SK-N-SH (cell line): Measurements from ENCODE around the gene ZCCHC8. TPM values are rescaled to one million over a fixed set of nuclear protein-coding genes. Genes with fewer than 3 reads are reported as not detected.

Experiments
- CTCF ChIA-PET: fragments of 300-600, 350-600 bp; formaldehyde crosslinking; extraction: SDS; loops from one replicate; lab custom pipeline; 2021; lab: Yijun Ruan, JAX
- POLR2A ChIA-PET: fragments of 350-600 bp; sonication (Branson Sonifier 250); formaldehyde crosslinking; extraction: SDS; loops from one replicate; lab custom pipeline; 2020; ENCODE audit warnings: antibody characterized with exemption, inconsistent platforms; lab: Yijun Ruan, JAX
- DNase-seq: peaks from one replicate; pipeline ENCODE4 v3.0.0; 2012
- H2AFZ ChIP-seq: fragments of 200-600 bp; sonication (generic); 2 replicates; pipeline ENCODE4 v1.8.1; 2016; ENCODE audit warnings: antibody characterized with exemption, mild to moderate bottlenecking, low read depth
- H3F3A ChIP-seq: fragments of 200-600 bp; sonication (generic); replicated peaks from 2 replicates; pipeline ENCODE3; 2016; ENCODE audit warnings: antibody characterized with exemption, mild to moderate bottlenecking; ENCODE audit not compliant: insufficient read depth
- H3K27ac ChIP-seq, 2 experiments: fragments of 200-500 bp in 1 of 2; fragments of 200-600 bp in 1 of 2; sonication (Bioruptor generic) in 1 of 2; sonication (generic), shearing (Covaris generic) in 1 of 2; 2 replicates each; pipeline versions ENCODE4 v1.5.1 to v1.6.1; 2014 to 2016; ENCODE audit warnings: low read depth in 2 of 2, inconsistent platforms in 1 of 2, low read length in 1 of 2, mild to moderate bottlenecking in 1 of 2, mixed read lengths in 1 of 2
- H3K27me3 ChIP-seq: fragments of 200-600 bp; sonication (generic), shearing (Covaris generic); 2 replicates; pipeline ENCODE4 v1.6.1; 2016; ENCODE audit warnings: mixed run types; ENCODE audit not compliant: insufficient read depth
- H3K36me3 ChIP-seq, 2 experiments: fragments of 200-500 bp in 1 of 2; fragments of 200-600 bp in 1 of 2; sonication (Bioruptor generic) in 1 of 2; sonication (generic) in 1 of 2; replicated peaks in 1 of 2; 2 replicates each; pipeline versions ENCODE3 to v1.5.1; 2014 to 2016; ENCODE audit warnings: low read length in 1 of 2, mild to moderate bottlenecking in 1 of 2; ENCODE audit not compliant: insufficient read depth in 2 of 2, control insufficient read depth in 1 of 2
- H3K4me1 ChIP-seq, 2 experiments: fragments of 200-500 bp in 1 of 2; fragments of 200-600 bp in 1 of 2; sonication (Bioruptor generic) in 1 of 2; sonication (generic), shearing (Covaris generic) in 1 of 2; 2 replicates each; pipeline versions ENCODE4 v1.5.1 to v1.6.1; 2014 to 2016; ENCODE audit warnings: low read depth in 1 of 2, low read length in 1 of 2, mixed run types in 1 of 2; ENCODE audit not compliant: insufficient read depth in 2 of 2, control insufficient read depth in 1 of 2
- H3K4me2 ChIP-seq: fragments of 200-600 bp; sonication (generic), shearing (Covaris generic); 2 replicates; pipeline ENCODE4 v1.6.1; 2017; ENCODE audit warnings: mixed run types
- H3K4me3 ChIP-seq, 2 experiments: fragments of 200-500 bp in 1 of 2; fragments of 200-600 bp in 1 of 2; sonication (Bioruptor generic) in 1 of 2; sonication (generic), shearing (Covaris generic) in 1 of 2; 2 replicates each; pipeline versions ENCODE4 v1.5.1 to v1.8.1; 2014 to 2016; ENCODE audit warnings: low read depth in 2 of 2, inconsistent platforms in 1 of 2, low read length in 1 of 2, mild to moderate bottlenecking in 1 of 2, mixed read lengths in 1 of 2, moderate library complexity in 1 of 2
- H3K79me2 ChIP-seq: fragments of 200-600 bp; sonication (generic); 2 replicates; pipeline ENCODE4 v1.8.1; 2017; ENCODE audit warnings: mild to moderate bottlenecking; ENCODE audit not compliant: insufficient read depth
- H3K9ac ChIP-seq: fragments of 200-600 bp; sonication (generic); 2 replicates; pipeline ENCODE4 v1.6.1; 2017; ENCODE audit warnings: mixed run types
- H3K9me2 ChIP-seq: fragments of 200-600 bp; sonication (generic); 2 replicates; pipeline ENCODE4 v1.6.1; 2017; ENCODE audit warnings: mixed run types
- H3K9me3 ChIP-seq: fragments of 200-600 bp; sonication (generic); 2 replicates; pipeline ENCODE4 v1.6.1; 2017; ENCODE audit warnings: mixed run types, mild to moderate bottlenecking, moderate library complexity
- H4K20me1 ChIP-seq: fragments of 200-600 bp; sonication (generic); 2 replicates; pipeline ENCODE4 v1.6.1; 2017; ENCODE audit warnings: mild to moderate bottlenecking, mixed run types; ENCODE audit not compliant: insufficient read depth
- CHD2 ChIP-seq: fragments of 150-350 bp; IDR thresholded peaks from 2 replicates; pipeline ENCODE4 v1.6.1; 2018; ENCODE audit warnings: low read length; ENCODE audit not compliant: partially characterized antibody
- EZH2phosphoT487 ChIP-seq: fragments of 200-600 bp; sonication (generic); IDR thresholded peaks from 2 replicates; pipeline ENCODE4 v1.6.1; 2017; ENCODE audit warnings: low read depth, mixed run types, mild to moderate bottlenecking, antibody characterized with exemption, moderate library complexity, borderline replicate concordance
- FOSL2 ChIP-seq: IDR thresholded peaks from 2 replicates; pipeline ENCODE4 v1.4.0; 2012; ENCODE audit warnings: low read depth, mild to moderate bottlenecking, moderate library complexity, borderline replicate concordance
- GATA2 ChIP-seq: sonication (generic); formaldehyde crosslinking; IDR thresholded peaks from 2 replicates; pipeline ENCODE4 v1.5.0; 2020; ENCODE audit warnings: mild to moderate bottlenecking, missing genetic modification reagents
- JUND ChIP-seq: IDR thresholded peaks from 2 replicates; pipeline ENCODE4 v1.4.0; 2012
- MEF2A ChIP-seq: IDR thresholded peaks from 2 replicates; pipeline ENCODE4 v1.4.0; 2012; ENCODE audit warnings: low read depth, borderline replicate concordance
- RAD21 ChIP-seq: IDR thresholded peaks from 2 replicates; pipeline ENCODE4 v1.6.1; 2012; ENCODE audit warnings: mild to moderate bottlenecking, low read length
- RFX5 ChIP-seq: IDR thresholded peaks from 2 replicates; pipeline ENCODE4 v1.6.1; 2012; ENCODE audit warnings: mild to moderate bottlenecking, improper control_type of control experiment, low read length
- RXRA ChIP-seq: IDR thresholded peaks from 2 replicates; pipeline ENCODE4 v1.4.0; 2012; ENCODE audit warnings: low read depth, mild to moderate bottlenecking, borderline replicate concordance
- SIN3A ChIP-seq: IDR thresholded peaks from 2 replicates; pipeline ENCODE4 v1.6.1; 2012; ENCODE audit warnings: low read depth, mild to moderate bottlenecking, low read length, moderate library complexity, borderline replicate concordance
- SMC3 ChIP-seq: IDR thresholded peaks from 2 replicates; pipeline ENCODE4 v1.6.1; 2012; ENCODE audit warnings: low read depth, low read length, improper control_type of control experiment
- TCF12 ChIP-seq: IDR thresholded peaks from 2 replicates; pipeline ENCODE4 v1.4.0; 2012
- WGBS: methylation state at CpG from one replicate; pipeline ENCODE4 v1.1.6; 2017; ENCODE audit warnings: low lambda C conversion rate; 5-methylcytosine and 5-hydroxymethylcytosine counted together
- polyA plus RNA-seq, 3 experiments: library from polyadenylated mRNA; depleted of rRNA; stranded (reverse); fragments of >200 nt; gene quantifications; 2 replicates each; pipeline ENCODE4 v1.2.3, GENCODE V29; 2012
- TF ChIP-seq, protein P1 (sequence below): IDR thresholded peaks from 2 replicates; pipeline ENCODE4 v1.6.1; 2012; ENCODE audit warnings: mild to moderate bottlenecking, low read depth, low read length, moderate library complexity
- TF ChIP-seq, protein P2 (sequence below): IDR thresholded peaks from 2 replicates; pipeline ENCODE4 v1.4.0; 2012; ENCODE audit warnings: low read depth, borderline replicate concordance
- TF ChIP-seq, protein P3 (sequence below): IDR thresholded peaks from 2 replicates; pipeline ENCODE4; 2012
- TF ChIP-seq, protein P4 (sequence below): fragments of 200-600 bp; sonication (generic); IDR thresholded peaks from 2 replicates; pipeline ENCODE4 v1.6.1; 2017; ENCODE audit warnings: antibody characterized with exemption, mild to moderate bottlenecking, moderate library complexity
- TF ChIP-seq, protein P5 (sequence below): fragments of 150-350 bp; IDR thresholded peaks from 2 replicates; pipeline ENCODE4 v1.6.1; 2017; ENCODE audit warnings: antibody characterized with exemption, low read length, low read depth, borderline replicate concordance
- TF ChIP-seq, protein P6 (sequence below): fragments of 150-350 bp; IDR thresholded peaks from 2 replicates; pipeline ENCODE4 v1.6.1; 2016; ENCODE audit warnings: mild to moderate bottlenecking, low read depth, low read length

ZCCHC8 gene
- polyA plus RNA-seq, 1 of the 3 experiments (the other 2 are of a cell fraction) = 11.3 TPM

DNA sequence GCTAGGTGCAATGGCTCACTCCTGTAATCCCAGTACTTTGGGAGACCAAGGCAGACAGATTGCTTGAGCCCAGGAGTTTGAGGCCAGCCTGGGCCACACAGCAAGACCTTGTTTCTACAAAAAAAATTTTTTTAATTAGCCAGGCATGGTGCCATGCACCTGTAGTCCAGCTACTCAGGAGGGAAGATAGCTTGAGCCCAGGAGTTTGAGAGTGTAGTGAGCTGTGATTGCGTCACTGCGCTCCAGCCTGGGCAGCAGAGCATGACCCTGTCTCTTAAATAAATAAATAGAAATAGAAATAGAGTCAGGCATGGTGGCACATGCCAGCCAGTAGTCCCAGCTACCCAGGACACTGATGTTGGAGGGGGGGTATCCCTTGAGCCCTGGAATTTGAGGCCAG lies 41.5 kb downstream of the ZCCHC8 start:
- POLR2A ChIA-PET = no interaction called here

More for the DNA sequence above, 41.5 kb downstream of the ZCCHC8 start:
- Histone ChIP-seq H3K4me1 (no peaks in the 10 kb centered on the region), H3K27me3 (no peaks in the 10 kb centered on the region), H2AFZ (no peak overlapping the region), H3K27ac (no peak overlapping the region), H3K4me2 (no peak overlapping the region), H3K79me2 (no peaks in the 10 kb centered on the region), H3K36me3 (no peaks in the 10 kb centered on the region), H3K9me3 (no peaks in the 10 kb centered on the region), H4K20me1 (no peaks in the 10 kb centered on the region), H3F3A (peaks cover 9% of the 10 kb centered on the region), H3K9ac (no peak overlapping the region), H3K9me2 (no peaks in the 10 kb centered on the region), H3K4me3 (no peak overlapping the region)
- CTCF ChIA-PET = interaction anchor here (2.7 to 2.9 kb wide), 2 partner anchors 12 to 60 kb away, joined by 10 to 11 read pairs; no protein-coding TSS in a partner anchor
- 100% methylated on average over 2 of the region's 2 CpGs for WGBS
- no peak for DNase-seq
- TF ChIP-seq, protein P1, sequence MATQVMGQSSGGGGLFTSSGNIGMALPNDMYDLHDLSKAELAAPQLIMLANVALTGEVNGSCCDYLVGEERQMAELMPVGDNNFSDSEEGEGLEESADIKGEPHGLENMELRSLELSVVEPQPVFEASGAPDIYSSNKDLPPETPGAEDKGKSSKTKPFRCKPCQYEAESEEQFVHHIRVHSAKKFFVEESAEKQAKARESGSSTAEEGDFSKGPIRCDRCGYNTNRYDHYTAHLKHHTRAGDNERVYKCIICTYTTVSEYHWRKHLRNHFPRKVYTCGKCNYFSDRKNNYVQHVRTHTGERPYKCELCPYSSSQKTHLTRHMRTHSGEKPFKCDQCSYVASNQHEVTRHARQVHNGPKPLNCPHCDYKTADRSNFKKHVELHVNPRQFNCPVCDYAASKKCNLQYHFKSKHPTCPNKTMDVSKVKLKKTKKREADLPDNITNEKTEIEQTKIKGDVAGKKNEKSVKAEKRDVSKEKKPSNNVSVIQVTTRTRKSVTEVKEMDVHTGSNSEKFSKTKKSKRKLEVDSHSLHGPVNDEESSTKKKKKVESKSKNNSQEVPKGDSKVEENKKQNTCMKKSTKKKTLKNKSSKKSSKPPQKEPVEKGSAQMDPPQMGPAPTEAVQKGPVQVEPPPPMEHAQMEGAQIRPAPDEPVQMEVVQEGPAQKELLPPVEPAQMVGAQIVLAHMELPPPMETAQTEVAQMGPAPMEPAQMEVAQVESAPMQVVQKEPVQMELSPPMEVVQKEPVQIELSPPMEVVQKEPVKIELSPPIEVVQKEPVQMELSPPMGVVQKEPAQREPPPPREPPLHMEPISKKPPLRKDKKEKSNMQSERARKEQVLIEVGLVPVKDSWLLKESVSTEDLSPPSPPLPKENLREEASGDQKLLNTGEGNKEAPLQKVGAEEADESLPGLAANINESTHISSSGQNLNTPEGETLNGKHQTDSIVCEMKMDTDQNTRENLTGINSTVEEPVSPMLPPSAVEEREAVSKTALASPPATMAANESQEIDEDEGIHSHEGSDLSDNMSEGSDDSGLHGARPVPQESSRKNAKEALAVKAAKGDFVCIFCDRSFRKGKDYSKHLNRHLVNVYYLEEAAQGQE = no peak
- TF ChIP-seq RFX5 = no peak
- TF ChIP-seq, protein P2, sequence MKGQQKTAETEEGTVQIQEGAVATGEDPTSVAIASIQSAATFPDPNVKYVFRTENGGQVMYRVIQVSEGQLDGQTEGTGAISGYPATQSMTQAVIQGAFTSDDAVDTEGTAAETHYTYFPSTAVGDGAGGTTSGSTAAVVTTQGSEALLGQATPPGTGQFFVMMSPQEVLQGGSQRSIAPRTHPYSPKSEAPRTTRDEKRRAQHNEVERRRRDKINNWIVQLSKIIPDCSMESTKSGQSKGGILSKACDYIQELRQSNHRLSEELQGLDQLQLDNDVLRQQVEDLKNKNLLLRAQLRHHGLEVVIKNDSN = no peak
- TF ChIP-seq GATA2 = no peak
- TF ChIP-seq JUND = no peak
- no peak for TF ChIP-seq MEF2A
- TF ChIP-seq, protein P3, sequence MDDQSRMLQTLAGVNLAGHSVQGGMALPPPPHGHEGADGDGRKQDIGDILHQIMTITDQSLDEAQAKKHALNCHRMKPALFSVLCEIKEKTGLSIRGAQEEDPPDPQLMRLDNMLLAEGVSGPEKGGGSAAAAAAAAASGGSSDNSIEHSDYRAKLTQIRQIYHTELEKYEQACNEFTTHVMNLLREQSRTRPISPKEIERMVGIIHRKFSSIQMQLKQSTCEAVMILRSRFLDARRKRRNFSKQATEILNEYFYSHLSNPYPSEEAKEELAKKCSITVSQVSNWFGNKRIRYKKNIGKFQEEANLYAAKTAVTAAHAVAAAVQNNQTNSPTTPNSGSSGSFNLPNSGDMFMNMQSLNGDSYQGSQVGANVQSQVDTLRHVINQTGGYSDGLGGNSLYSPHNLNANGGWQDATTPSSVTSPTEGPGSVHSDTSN = no peak
- no peak for TF ChIP-seq SMC3
- TF ChIP-seq EZH2phosphoT487 = no peak
- TF ChIP-seq RAD21 = no peak
- no peak for TF ChIP-seq TCF12
- no peak for TF ChIP-seq FOSL2
- no peak for TF ChIP-seq CHD2
- TF ChIP-seq, protein P4, sequence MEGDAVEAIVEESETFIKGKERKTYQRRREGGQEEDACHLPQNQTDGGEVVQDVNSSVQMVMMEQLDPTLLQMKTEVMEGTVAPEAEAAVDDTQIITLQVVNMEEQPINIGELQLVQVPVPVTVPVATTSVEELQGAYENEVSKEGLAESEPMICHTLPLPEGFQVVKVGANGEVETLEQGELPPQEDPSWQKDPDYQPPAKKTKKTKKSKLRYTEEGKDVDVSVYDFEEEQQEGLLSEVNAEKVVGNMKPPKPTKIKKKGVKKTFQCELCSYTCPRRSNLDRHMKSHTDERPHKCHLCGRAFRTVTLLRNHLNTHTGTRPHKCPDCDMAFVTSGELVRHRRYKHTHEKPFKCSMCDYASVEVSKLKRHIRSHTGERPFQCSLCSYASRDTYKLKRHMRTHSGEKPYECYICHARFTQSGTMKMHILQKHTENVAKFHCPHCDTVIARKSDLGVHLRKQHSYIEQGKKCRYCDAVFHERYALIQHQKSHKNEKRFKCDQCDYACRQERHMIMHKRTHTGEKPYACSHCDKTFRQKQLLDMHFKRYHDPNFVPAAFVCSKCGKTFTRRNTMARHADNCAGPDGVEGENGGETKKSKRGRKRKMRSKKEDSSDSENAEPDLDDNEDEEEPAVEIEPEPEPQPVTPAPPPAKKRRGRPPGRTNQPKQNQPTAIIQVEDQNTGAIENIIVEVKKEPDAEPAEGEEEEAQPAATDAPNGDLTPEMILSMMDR = no peak
- TF ChIP-seq, protein P5, sequence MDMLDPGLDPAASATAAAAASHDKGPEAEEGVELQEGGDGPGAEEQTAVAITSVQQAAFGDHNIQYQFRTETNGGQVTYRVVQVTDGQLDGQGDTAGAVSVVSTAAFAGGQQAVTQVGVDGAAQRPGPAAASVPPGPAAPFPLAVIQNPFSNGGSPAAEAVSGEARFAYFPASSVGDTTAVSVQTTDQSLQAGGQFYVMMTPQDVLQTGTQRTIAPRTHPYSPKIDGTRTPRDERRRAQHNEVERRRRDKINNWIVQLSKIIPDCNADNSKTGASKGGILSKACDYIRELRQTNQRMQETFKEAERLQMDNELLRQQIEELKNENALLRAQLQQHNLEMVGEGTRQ = no peak
- TF ChIP-seq, protein P6, sequence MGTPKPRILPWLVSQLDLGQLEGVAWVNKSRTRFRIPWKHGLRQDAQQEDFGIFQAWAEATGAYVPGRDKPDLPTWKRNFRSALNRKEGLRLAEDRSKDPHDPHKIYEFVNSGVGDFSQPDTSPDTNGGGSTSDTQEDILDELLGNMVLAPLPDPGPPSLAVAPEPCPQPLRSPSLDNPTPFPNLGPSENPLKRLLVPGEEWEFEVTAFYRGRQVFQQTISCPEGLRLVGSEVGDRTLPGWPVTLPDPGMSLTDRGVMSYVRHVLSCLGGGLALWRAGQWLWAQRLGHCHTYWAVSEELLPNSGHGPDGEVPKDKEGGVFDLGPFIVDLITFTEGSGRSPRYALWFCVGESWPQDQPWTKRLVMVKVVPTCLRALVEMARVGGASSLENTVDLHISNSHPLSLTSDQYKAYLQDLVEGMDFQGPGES = no peak
- TF ChIP-seq SIN3A = no peak
- no peak for TF ChIP-seq RXRA
